Raji (cell line): ENCODE results near the gene IL5RA.

Source experiments
- POLR2A ChIP-seq: IDR thresholded peaks from 2 replicates; pipeline ENCODE4 v1.6.1; 2011; ENCODE audit warnings: low read depth, low read length, control low read depth; ENCODE audit not compliant: insufficient read depth

The IL5RA gene

GRCh38 chr3:3037156-3037555 is 73.0 kb downstream of the IL5RA start:
- TF ChIP-seq POLR2A: no peak

GRCh38 chr3:3031326-3031725 is 78.8 kb downstream of the IL5RA start:
- TF ChIP-seq POLR2A: no peak

DNA sequence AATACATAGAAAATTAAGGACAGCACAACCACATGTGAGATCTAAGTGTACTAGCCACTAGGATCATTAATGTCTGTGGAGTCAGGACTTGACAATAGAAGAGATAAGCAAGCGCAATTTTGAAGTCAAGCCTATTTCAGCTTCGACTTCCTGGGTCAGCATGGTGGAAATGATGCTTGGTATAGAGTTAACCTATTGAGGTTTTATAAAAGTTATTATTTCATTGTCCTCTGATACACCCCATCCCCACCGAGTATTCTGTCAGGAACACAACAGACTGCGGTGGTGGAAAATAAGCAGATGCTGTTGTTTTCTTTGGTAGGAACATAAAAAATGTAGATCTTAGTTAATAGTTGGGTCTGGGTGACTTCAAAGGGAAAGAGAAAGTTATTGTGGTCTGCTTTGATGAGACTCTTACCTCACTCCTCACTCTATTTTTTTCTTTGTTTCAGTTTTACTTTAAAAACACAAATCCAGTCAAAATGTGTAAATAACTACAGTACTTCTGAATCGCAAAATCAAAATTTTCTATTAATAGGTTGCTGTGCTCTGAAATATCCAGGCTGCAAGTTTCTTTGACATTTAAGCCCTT is 82.1 kb downstream of the IL5RA start:
- no peak for TF ChIP-seq POLR2A

- TF ChIP-seq POLR2A: no peak
Observed at GRCh38 chr3:3023111-3023745, 86.9 kb downstream of the IL5RA start.

DNA sequence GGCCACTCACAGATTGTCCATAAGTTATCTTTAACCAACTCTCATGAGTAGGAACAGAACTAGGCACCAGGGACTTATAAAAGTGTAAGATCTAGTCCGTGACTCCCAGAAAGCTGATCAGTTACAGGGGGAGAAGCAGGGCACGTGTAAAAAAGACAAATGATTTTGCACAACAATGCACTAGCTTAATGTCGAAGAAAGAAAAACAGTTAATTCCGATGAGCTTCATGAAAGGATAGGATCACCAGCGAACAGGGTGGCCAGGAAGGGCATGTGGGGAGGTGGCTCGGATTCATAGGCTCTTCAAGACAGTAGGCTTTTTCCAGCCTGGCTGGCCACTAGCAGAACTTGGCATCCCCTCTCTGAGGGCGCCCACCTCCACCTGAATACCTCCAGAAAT is 90.0 kb downstream of the IL5RA start:
- TF ChIP-seq POLR2A: no peak
